ENCODE results near the gene PLCL1.

PLCL1 gene

GRCh38 chr2:198117406-198118041, 313.1 kb downstream of the PLCL1 start:
- DNase-seq (ENCODE audit: low spot score), result no peak

GRCh38 chr2:198127627-198128026, 323.2 kb downstream of the PLCL1 start:
- peak; percentile 63 for DNase-seq (ENCODE audit: low spot score)

- DNase-seq (ENCODE audit: low spot score), result no peak
These were observed 325.2 kb downstream of the PLCL1 start for GRCh38 chr2:198129609-198130008.

- no peak for DNase-seq (ENCODE audit: low spot score)
These were observed 330.0 kb downstream of the PLCL1 start for GRCh38 chr2:198134293-198134955.

GRCh38 chr2:198135481-198135934, 331.1 kb downstream of the PLCL1 start:
- no peak for DNase-seq (ENCODE audit: low spot score)

- no peak for DNase-seq (ENCODE audit: low spot score)
These were observed 331.7 kb downstream of the PLCL1 start for GRCh38 chr2:198136142-198136541.

GRCh38 chr2:198137733-198138132, 333.3 kb downstream of the PLCL1 start:
- DNase-seq (ENCODE audit: low spot score), result no peak

GRCh38 chr2:198141726-198142125, 337.3 kb downstream of the PLCL1 start:
- DNase-seq (ENCODE audit: low spot score), result no peak

GRCh38 chr2:198143156-198143555, 338.8 kb downstream of the PLCL1 start:
- no peak for DNase-seq (ENCODE audit: low spot score)

- DNase-seq (ENCODE audit: low spot score), result no peak
These were observed 339.4 kb downstream of the PLCL1 start for GRCh38 chr2:198143793-198144192.

- DNase-seq (ENCODE audit: low spot score), result no peak
These were observed 340.3 kb downstream of the PLCL1 start for GRCh38 chr2:198144660-198145059.

- DNase-seq (ENCODE audit: low spot score), result no peak
These were observed 342.1 kb downstream of the PLCL1 start for GRCh38 chr2:198146346-198146940.

- no peak for DNase-seq (ENCODE audit: low spot score)
These were observed 352.9 kb downstream of the PLCL1 start for GRCh38 chr2:198157314-198157713.

GRCh38 chr2:198161151-198161550, 356.8 kb downstream of the PLCL1 start:
- DNase-seq (ENCODE audit: low spot score), result no peak

- DNase-seq (ENCODE audit: low spot score), result no peak
These were observed 357.9 kb downstream of the PLCL1 start for GRCh38 chr2:198162276-198162675.

- no peak for DNase-seq (ENCODE audit: low spot score)
These were observed 360.4 kb downstream of the PLCL1 start for GRCh38 chr2:198164843-198165242.

GRCh38 chr2:198165289-198165688, 360.9 kb downstream of the PLCL1 start:
- DNase-seq (ENCODE audit: low spot score), result no peak

- DNase-seq (ENCODE audit: low spot score), result no peak
These were observed 363.0 kb downstream of the PLCL1 start for GRCh38 chr2:198167346-198167745.

- no peak for DNase-seq (ENCODE audit: low spot score)
These were observed 364.3 kb downstream of the PLCL1 start for GRCh38 chr2:198168651-198169050.

GRCh38 chr2:198173242-198173641, 368.8 kb downstream of the PLCL1 start:
- no peak for DNase-seq (ENCODE audit: low spot score)

- no peak for DNase-seq (ENCODE audit: low spot score)
These were observed 369.5 kb downstream of the PLCL1 start for GRCh38 chr2:198173864-198174263.

- no peak for DNase-seq (ENCODE audit: low spot score)
These were observed 370.9 kb downstream of the PLCL1 start for GRCh38 chr2:198175271-198175670.

- DNase-seq (ENCODE audit: low spot score), result no peak
These were observed 372.6 kb downstream of the PLCL1 start for GRCh38 chr2:198177040-198177439.

Measured in D341Med (cell line).